Trophoblast cell (in vitro differentiated cells and primary cell): ENCODE data around the gene KCNK13.
"Not testable (repeated sequence)": the region's sequence is repeated elsewhere in the genome, so short reads cannot be mapped to it uniquely, and the experiment has no call there.

Experiments used
- DNase-seq, 2 donors: peaks; one replicate each; pipeline ENCODE4 v3.0.0-alpha.2; 2016
- H2AFZ ChIP-seq: 2 replicates; pipeline ENCODE4 v1.6.1; 2013; ENCODE audit warnings: low read length, moderate library complexity, mild to moderate bottlenecking; ENCODE audit not compliant: insufficient read depth, poor library complexity
- H2AK5ac ChIP-seq: 2 replicates; pipeline ENCODE4 v1.6.1; 2013; ENCODE audit warnings: mild to moderate bottlenecking, low read length
- H2BK120ac ChIP-seq: 2 replicates; pipeline ENCODE4 v1.6.1; 2013; ENCODE audit warnings: low read length, mild to moderate bottlenecking, moderate library complexity; ENCODE audit not compliant: insufficient read depth, poor library complexity
- H2BK12ac ChIP-seq: 2 replicates; pipeline ENCODE4 v1.6.1; 2013; ENCODE audit warnings: mild to moderate bottlenecking, low read length, moderate library complexity
- H2BK5ac ChIP-seq: 2 replicates; pipeline ENCODE4 v1.6.1; 2013; ENCODE audit warnings: low read length, low read depth, moderate library complexity, mild to moderate bottlenecking; ENCODE audit not compliant: poor library complexity
- H3K14ac ChIP-seq: 2 replicates; pipeline ENCODE4 v1.6.1; 2013; ENCODE audit warnings: mild to moderate bottlenecking, low read length
- H3K18ac ChIP-seq: 2 replicates; pipeline ENCODE4 v1.6.1; 2013; ENCODE audit warnings: mild to moderate bottlenecking, low read length
- H3K23ac ChIP-seq: 2 replicates; pipeline ENCODE4 v1.6.1; 2013; ENCODE audit warnings: low read length
- H3K27ac ChIP-seq: 2 replicates; pipeline ENCODE4 v1.5.1; 2013; ENCODE audit warnings: low read depth, mild to moderate bottlenecking, inconsistent platforms, low read length, moderate library complexity
- H3K27me3 ChIP-seq: 2 replicates; pipeline ENCODE4 v1.6.1; 2013; ENCODE audit warnings: inconsistent platforms, mild to moderate bottlenecking, low read length, moderate library complexity; ENCODE audit not compliant: insufficient read depth
- H3K36me3 ChIP-seq, 2 experiments: 1 replicate in 1 of 2; 2 replicates in 1 of 2; pipeline ENCODE4 v1.6.1; 2013; ENCODE audit warnings: low read length in 2 of 2, mild to moderate bottlenecking in 2 of 2, moderate library complexity in 1 of 2; ENCODE audit not compliant: insufficient read depth in 2 of 2, control insufficient read depth in 1 of 2
- H3K4ac ChIP-seq: 2 replicates; pipeline ENCODE4 v1.6.1; 2013; ENCODE audit warnings: low read depth, mild to moderate bottlenecking, low read length, moderate library complexity
- H3K4me1 ChIP-seq, 2 experiments: 1 replicate in 1 of 2; 2 replicates in 1 of 2; pipeline ENCODE4 v1.6.1; 2013; ENCODE audit warnings: low read length in 2 of 2, mild to moderate bottlenecking in 2 of 2, moderate library complexity in 1 of 2; ENCODE audit not compliant: insufficient read depth in 2 of 2, control insufficient read depth in 1 of 2
- H3K4me2 ChIP-seq: 2 replicates; pipeline ENCODE4 v1.6.1; 2013; ENCODE audit warnings: inconsistent platforms, mild to moderate bottlenecking, low read length, moderate library complexity
- H3K4me3 ChIP-seq: 2 replicates; pipeline ENCODE4 v1.5.1; 2013; ENCODE audit warnings: mild to moderate bottlenecking, low read depth, low read length, inconsistent platforms
- H3K79me1 ChIP-seq: one replicate; pipeline ENCODE4 v1.6.1; 2013; ENCODE audit warnings: low read length
- H3K79me2 ChIP-seq: 2 replicates; pipeline ENCODE4 v1.6.1; 2013; ENCODE audit warnings: low read length, mild to moderate bottlenecking; ENCODE audit not compliant: control insufficient read depth, insufficient read depth, poor library complexity
- H3K9ac ChIP-seq: 2 replicates; pipeline ENCODE4 v1.6.1; 2013; ENCODE audit warnings: mild to moderate bottlenecking, low read length
- H3K9me3 ChIP-seq: 2 replicates; pipeline ENCODE4 v1.6.1; 2013; ENCODE audit warnings: low read depth, mild to moderate bottlenecking, control low read depth, inconsistent platforms, low read length; ENCODE audit not compliant: insufficient read depth
- H4K12ac ChIP-seq: 2 replicates; pipeline ENCODE4 v1.6.1; 2013; ENCODE audit warnings: low read depth, mild to moderate bottlenecking, low read length, moderate library complexity
- H4K8ac ChIP-seq: 2 replicates; pipeline ENCODE4 v1.6.1; 2013; ENCODE audit warnings: low read depth, mild to moderate bottlenecking, low read length, moderate library complexity
- H4K91ac ChIP-seq: one replicate; pipeline ENCODE4 v1.6.1; 2013; ENCODE audit warnings: low read depth, mild to moderate bottlenecking, low read length, moderate library complexity
- WGBS: extraction: QIAGEN DNeasy Blood & Tissue Kit; methylation state at CpG from one replicate; pipeline ENCODE4 v1.1.7; 2013; ENCODE audit warnings: missing lambda C conversion rate; ENCODE audit not compliant: insufficient read length, insufficient coverage; ENCODE audit errors: extremely low coverage; 5-methylcytosine and 5-hydroxymethylcytosine counted together

KCNK13 gene

DNA sequence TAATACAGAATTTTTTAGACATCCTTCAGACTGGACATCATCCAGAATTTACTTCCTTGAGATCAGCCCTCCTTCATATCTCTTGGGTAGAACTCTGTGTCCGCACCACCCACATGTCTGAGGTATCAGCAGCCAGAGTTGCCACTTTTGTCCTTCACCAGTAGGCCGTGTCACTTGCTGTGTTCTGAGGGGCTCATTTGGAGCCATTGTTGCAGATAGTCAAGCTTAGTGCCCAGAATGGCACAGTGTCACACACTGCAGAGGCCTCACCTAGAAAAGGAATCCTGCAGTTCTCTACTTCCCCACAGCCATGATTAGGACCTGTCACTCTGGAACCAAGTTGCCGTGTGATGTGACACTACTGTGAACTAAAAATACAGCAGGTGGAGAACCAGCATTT lies 36.9 kb upstream of the KCNK13 start:
- H3K9ac ChIP-seq = no peak overlapping the region
- no CpG with 5 or more reads among the region's 3 CpGs for WGBS
- H3K36me3 ChIP-seq = peaks cover 17 to 33% of the 10 kb centered on the region in 2 experiments
- DNase-seq = no peak
- H4K91ac ChIP-seq = no peak overlapping the region
- no peak overlapping the region for H2BK120ac ChIP-seq
- no peaks in the 10 kb centered on the region for H3K4me1 ChIP-seq
- H3K4me2 ChIP-seq = no peak overlapping the region
- no peaks in the 10 kb centered on the region for H3K9me3 ChIP-seq
- no peak overlapping the region for H3K18ac ChIP-seq
- no peaks in the 10 kb centered on the region for H3K27me3 ChIP-seq
- no peaks in the 10 kb centered on the region for H3K79me2 ChIP-seq
- H4K8ac ChIP-seq = no peak overlapping the region
- no peak overlapping the region for H3K4me3 ChIP-seq
- no peak overlapping the region for H2AFZ ChIP-seq
- H3K4ac ChIP-seq = no peak overlapping the region
- no peak overlapping the region for H3K23ac ChIP-seq
- no peak overlapping the region for H3K14ac ChIP-seq
- no peak overlapping the region for H4K12ac ChIP-seq
- no peak overlapping the region for H3K27ac ChIP-seq
- no peak overlapping the region for H2BK12ac ChIP-seq
- H2BK5ac ChIP-seq = no peak overlapping the region
- H2AK5ac ChIP-seq = no peak overlapping the region
- H3K79me1 ChIP-seq = no peaks in the 10 kb centered on the region

DNA sequence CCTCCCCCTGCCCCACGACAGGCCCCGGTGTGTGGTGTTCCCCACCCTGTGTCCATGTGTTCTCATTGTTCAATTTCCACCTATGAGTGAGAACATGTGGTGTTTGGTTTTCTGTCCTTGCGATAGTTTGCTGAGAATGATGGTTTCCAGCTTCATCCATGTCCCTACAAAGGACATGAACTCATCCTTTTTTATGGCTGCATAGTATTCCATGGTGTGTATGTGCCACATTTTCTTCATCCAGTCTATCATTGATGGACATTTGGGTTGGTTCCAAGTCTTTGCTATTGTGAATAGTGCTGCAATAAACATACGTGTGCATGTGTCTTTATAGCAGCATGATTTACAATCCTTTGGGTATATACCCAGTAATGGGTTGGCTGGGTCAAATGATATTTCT lies 35.2 kb upstream of the KCNK13 start:
- H3K4me2 ChIP-seq = not testable (repeated sequence)

DNA sequence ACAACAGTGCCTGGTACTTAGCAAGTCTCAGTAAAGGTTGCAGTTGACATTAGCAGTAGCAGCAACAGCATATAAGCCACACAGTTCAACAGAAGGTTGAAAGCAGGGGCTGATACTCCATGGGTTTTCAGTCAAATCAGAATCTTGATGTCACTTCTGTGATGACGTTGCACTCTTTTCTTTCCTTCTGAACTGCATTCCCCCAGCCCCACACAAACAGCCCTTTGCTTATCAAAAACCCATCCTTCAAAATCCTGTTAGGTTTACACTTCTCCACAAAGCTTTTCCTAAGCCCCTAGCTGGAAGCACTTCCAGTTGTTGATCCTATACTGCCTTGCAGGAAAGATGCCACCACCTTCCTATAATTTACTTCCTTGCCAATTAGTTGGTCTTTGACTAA lies 34.0 kb upstream of the KCNK13 start:
- Histone ChIP-seq H3K23ac (no peak overlapping the region), H2BK5ac (no peak overlapping the region), H3K4me3 (no peak overlapping the region), H3K79me2 (no peaks in the 10 kb centered on the region), H3K27me3 (no peaks in the 10 kb centered on the region), H2BK12ac (no peak overlapping the region), H2BK120ac (no peak overlapping the region), H4K12ac (no peak overlapping the region), H4K8ac (no peak overlapping the region), H3K9me3 (no peaks in the 10 kb centered on the region), H3K79me1 (no peaks in the 10 kb centered on the region), H3K9ac (no peak overlapping the region), H2AK5ac (no peak overlapping the region), H3K27ac (no peak overlapping the region), H2AFZ (no peak overlapping the region), H3K4ac (no peak overlapping the region), H3K14ac (no peak overlapping the region), H4K91ac (no peak overlapping the region), H3K18ac (no peak overlapping the region), H3K36me3 (peaks cover 17 to 30% of the 10 kb centered on the region in 2 experiments), H3K4me1 (no peaks in the 10 kb centered on the region), H3K4me2 (no peak overlapping the region)
- WGBS = no CpG with 5 or more reads among the region's 1 CpG
- no peak for DNase-seq

More for the DNA sequence above, 35.2 kb upstream of the KCNK13 start:
- H3K9ac ChIP-seq, H4K12ac ChIP-seq, H3K4me3 ChIP-seq, H3K79me1 ChIP-seq, H3K23ac ChIP-seq, H3K27ac ChIP-seq, H3K14ac ChIP-seq, H3K4me1 ChIP-seq, H3K27me3 ChIP-seq, H2BK5ac ChIP-seq, H3K18ac ChIP-seq, H2AK5ac ChIP-seq, H3K4ac ChIP-seq, DNase-seq, H3K9me3 ChIP-seq, H2AFZ ChIP-seq, H4K91ac ChIP-seq, H4K8ac ChIP-seq, H2BK120ac ChIP-seq, H3K79me2 ChIP-seq, H2BK12ac ChIP-seq: not testable (repeated sequence)
- H3K36me3 ChIP-seq = peaks cover 19 to 32% of the 10 kb centered on the region in 2 experiments
- WGBS = no CpG with 5 or more reads among the region's 4 CpGs

DNA sequence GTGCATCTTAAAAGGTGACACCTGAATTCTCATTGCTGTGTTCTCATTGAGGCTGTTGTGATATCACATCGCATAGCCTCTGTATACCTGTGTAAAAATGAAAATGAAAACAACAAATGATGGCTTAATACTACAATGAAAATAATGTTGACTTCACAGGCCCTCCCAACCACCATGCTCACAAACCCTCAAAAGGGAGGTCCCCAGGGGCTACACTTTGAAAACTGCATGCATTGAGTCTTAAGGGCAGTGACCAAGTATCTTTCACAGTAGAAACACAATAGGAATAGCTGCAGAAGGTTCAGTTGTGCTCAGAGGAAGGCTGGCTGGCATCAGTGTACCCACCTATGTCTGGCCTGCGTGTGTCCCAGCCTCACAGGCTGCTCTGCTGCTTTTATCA lies 27.6 kb upstream of the KCNK13 start:
- H3K4me3 ChIP-seq = no peak overlapping the region
- H3K9ac ChIP-seq = no peak overlapping the region
- H3K14ac ChIP-seq = no peak overlapping the region
- H3K79me2 ChIP-seq = no peaks in the 10 kb centered on the region
- H4K8ac ChIP-seq = no peak overlapping the region
- no peaks in the 10 kb centered on the region for H3K9me3 ChIP-seq
- H3K36me3 ChIP-seq = peaks cover 13 to 23% of the 10 kb centered on the region in 2 experiments
- no peak overlapping the region for H3K4me2 ChIP-seq
- no peak overlapping the region for H2AK5ac ChIP-seq
- no peak overlapping the region for H4K91ac ChIP-seq
- H3K27ac ChIP-seq = no peak overlapping the region
- no CpG with 5 or more reads among the region's 2 CpGs for whole genome bisulfite sequencing
- no peak overlapping the region for H2BK5ac ChIP-seq
- H3K4ac ChIP-seq = no peak overlapping the region
- no peak overlapping the region for H3K18ac ChIP-seq
- H3K23ac ChIP-seq = no peak overlapping the region
- no peaks in the 10 kb centered on the region for H3K79me1 ChIP-seq
- H2BK12ac ChIP-seq = no peak overlapping the region
- no peak overlapping the region for H2BK120ac ChIP-seq
- no peak for DNase-seq
- H4K12ac ChIP-seq = no peak overlapping the region
- H3K27me3 ChIP-seq = no peaks in the 10 kb centered on the region
- H2AFZ ChIP-seq = no peak overlapping the region
- no peaks in the 10 kb centered on the region for H3K4me1 ChIP-seq
